NCI-H748 (cell line): Measurements from ENCODE around the gene RAB40C.

Experiments
- DNase-seq: peaks from one replicate; lab custom pipeline; 2025; ENCODE audit not compliant: unreplicated experiment; lab: John Stamatoyannopoulos, UW

The RAB40C gene

DNA sequence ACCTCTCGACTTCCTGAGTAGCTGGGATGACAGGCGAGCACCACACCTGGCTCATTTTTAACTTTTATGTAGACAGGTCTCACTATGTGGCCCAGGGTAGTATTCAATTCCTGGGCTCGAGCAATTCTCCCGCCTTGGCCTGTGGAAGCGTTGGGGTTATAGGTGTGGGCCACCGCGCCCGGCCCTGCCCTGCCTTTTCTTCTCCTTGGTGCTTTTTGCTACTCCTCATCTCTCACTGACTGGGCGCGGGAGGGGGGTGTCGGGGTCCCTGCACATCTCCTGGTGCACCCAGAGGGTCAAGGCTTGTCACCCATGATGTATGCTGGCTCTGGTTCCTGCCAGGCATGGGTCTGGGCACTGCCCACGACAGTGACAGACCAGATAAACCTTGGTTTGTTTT is 54.7 kb downstream of the RAB40C start:
- no peak for DNase-seq

DNA sequence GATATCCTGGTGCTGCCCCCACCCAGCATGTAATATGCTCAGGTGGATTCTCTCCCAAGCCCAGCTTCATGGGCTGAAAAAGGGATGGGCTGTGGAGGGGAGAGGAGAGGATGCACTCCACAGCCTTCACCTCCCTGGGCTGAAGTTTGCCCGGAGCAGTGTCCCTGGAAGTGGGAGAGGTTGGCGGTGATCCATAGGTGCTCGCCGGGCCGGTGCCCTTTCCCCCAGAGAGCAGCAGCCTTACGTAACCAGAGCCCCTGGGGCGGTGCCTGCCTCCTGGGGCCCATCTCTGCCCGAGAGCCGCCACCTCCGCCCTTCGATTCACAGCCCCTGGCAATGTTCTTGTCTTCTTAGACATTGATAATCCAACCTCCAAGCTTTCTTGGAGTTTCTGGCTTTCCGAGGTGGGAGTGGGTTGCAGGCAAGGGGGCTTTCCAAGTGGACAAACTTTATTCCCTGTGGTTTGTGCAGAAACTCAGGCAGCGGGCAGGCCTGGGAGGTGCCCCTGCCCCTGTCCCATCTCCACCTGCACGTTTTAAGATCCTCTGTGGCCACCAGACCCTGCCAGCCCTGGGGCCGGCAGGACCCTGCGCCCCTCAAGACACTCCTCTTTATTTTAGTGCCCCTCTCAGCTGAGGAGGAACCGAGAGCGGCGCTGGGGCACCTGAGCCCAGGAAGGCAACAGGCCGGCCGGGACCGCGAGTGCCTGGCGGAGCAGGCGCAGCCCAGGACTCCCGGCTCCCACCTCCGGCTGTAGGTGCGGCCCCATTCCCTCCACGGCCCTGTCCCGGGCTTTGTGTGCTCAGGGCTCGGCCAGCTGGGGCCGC is 56.2 kb downstream of the RAB40C start:
- no peak for DNase-seq

DNA sequence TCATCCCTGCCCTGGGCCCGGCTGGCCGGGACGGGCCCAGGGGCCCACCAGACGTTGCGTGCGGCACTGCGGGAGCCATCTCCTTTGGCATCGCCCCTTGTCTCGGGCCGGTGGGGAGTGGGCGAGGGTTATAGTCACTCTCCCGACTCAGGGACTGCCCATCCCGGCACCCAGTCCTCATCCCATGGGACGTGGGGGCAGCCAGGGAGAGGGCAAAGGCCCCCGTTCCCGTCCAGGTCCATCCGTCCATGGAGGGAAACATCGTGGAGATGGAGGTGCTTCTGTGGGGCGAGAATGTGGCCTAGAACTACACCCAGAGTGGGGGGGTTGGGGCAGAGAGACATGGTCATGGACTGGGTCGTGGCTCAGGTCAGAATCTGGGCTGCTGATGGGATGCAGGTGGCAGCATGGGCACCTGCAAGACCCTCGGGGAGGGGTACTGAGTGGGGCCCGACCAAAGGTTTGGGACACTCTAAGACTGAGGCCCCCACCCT is 56.9 kb downstream of the RAB40C start:
- DNase-seq = no peak

DNA sequence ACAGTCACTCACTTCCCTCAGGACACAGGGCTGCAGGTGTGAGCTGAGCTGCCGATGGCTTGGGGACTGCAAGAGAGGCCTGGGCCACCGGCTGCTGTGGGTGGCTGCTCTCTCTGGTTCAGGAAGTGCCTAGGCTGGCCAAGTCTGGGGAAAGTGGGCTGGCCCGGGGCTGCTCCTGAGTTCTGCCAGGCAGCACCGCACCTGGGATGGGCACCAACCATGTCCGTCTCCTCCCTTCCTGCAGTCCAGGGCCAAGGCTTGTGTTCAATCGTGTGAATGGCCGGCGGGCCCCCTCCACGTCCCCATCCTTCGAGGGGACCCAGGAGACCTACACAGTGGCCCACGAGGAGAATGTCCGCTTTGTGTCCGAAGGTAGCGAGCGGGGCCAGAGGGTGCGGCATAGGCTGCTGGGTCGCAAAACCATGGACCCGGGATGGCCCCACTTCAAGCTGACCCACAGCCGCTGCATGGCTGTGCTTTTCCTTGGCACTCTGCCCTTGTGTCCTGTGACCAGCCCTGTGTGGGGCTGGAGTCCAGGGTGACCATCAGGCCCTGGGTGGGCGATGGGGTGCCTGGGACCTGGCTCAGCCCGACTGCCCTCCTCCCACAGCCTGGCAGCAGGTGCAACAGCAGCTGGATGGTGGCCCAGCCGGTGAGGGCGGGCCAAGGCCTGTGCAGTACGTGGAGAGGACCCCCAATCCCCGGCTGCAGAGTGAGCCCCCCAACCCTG is 57.5 kb downstream of the RAB40C start:
- no peak for DNase-seq

DNA sequence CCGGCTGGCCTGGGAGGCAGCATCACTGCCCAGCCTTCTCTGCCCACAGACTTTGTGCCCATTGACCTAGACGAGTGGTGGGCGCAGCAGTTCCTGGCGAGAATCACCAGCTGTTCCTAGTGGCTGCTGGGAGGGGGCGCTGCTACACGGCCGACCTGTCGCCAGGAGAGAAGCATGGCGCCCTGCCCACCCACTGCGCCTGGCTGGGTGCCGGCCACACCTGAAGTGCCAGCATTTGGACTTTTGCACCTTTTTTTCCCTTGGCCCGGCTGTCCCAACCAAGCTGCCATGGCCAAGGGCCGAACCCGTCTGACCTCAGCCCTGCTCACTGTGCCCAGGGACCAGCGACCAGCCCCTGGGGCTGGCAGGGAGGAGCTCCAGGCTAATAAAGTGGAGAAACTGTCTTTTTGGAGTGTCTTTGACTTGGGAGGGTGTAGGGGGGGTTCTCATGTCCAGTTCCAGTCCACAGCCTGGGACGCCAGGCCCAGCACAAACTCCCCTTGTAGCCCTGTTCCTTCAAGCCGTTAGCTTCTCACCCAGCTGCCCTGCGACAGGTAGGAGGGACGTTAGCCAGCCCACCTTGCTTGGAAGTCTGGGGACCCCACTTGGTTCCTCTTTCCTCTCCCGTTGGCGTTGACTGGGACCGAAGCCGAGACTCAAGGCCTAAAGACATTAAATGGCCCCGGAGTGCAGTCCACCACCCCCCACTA is 58.4 kb downstream of the RAB40C start:
- peak; percentile 56 for DNase-seq

DNA sequence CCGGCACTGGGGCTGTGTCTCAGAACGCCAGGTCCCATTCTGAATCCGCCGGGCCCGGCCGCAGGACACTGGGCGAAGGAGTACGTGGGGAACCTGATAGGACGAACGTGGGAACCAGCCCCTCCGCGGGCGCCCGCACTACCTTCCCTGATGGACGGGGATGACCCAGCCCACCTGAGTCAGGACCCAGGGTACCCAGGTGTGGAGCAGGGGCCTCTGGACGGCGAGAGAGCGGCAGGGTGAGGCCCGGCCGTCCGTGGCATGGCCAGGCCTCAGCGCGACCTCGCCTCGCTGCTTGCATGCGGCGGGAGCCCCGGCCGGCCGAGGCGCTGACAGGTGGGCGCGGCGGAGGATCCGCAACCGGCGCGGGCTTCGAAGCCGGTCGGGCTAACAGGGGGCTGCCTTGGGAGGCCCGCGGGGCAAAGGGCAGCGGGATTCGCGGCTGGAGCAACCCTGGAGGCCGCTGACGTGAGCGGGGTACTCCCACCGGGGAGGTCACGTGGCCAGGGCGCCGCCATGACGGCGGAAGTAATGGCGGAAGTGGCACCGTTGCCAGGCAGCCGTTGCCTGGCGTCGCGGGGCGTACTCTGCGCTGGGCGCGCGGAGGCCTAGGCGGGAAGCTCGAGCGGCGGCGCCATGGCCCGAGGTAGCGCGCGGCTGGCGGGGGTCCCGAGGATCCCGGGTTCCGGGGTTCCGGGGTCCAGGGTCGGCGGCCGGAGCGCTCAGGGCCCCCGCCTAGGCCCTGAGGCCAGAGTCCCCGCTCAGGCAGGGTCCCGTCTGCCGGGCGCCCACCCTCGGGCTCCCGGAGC is 59.1 kb downstream of the RAB40C start, which contains the start of gene WDR90:
Gene WDR90, plus strand, starts transcription at position 585 of the 809 bp plus-strand sequence. Its CDS starts 52 bp downstream, at position 637.
- DNase-seq = peak; percentile 91

DNA sequence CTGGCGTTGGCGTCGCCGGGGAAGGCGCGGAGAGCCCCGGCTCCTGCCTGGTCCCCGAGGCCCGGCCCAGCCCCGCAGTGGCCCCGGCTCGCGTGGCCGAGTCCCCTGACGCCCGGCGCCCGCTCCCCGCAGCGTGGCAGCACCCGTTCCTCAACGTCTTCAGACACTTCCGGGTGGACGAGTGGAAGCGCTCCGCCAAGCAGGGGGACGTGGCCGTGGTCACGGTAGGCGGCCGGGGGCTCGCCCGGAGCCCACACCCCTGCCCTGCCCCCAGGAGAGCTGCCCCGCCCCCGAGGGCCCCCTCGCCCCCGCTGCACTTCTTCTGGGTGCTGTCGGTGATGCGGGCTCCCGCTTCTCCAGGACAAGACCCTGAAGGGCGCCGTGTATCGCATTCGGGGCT is 59.8 kb downstream of the RAB40C start:
- peak; percentile 17 for DNase-seq

DNA sequence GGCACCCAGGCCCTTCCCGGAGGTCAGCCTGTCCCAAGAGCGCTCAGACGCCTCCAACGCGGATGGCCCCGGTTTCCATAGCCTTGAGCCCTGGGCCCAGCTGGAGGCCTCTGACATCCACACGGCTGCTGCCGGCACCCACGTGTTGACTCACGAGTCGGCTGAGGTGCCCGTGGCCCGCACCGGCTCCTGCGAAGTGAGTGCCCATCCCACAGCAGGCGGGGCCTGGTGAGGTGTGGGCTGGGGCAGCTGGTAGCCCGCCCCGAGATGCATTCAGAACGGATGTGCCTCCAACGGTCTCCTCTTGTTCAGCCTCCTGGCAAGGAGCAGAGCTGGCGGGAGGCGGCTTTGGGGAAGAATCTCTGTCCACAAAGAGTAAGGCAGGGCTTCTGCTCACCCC is 62.0 kb downstream of the RAB40C start:
- no peak for DNase-seq

DNA sequence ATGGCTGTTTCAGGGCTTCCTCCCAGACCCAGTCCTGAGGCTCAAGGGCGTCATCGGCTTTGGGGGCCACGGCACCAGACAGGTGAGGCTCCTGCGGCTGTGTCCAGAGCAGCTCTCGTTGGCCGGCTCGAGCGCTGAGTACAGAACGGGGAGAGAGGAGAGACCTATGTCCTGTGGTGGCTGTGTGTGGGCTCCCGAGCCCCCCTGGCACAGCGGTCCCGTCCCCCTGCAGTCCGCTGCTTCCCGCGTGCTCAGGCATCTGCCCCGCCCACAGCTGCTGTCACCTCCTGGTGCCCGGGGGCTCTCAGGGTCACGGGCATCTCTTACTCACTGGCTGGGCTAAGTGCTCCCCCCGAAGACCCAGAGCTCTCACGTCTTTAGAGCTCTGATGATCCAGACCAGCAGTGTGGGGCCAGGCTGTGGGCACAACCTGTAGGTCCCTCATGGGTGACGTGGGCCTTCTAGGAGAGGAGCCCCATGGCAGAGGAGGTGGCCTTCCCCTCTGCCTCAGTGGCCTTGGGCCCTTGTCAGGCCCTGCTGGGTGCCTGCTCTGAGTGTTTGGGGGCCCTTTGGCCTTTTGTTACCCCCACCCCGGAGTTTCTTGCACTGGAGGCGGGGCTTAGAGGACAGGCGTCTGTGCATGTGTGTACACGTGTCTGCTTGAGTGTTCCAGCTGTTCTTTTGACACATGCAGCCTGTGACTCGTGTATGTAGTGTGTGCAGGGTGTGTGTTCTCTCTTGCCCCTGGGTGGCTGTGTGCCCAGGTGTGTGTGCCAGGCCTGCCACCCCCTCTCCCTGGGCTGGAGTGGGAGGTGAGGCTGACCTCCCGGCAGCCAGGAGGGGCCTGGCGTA is 62.8 kb downstream of the RAB40C start:
- DNase-seq = no peak

DNA sequence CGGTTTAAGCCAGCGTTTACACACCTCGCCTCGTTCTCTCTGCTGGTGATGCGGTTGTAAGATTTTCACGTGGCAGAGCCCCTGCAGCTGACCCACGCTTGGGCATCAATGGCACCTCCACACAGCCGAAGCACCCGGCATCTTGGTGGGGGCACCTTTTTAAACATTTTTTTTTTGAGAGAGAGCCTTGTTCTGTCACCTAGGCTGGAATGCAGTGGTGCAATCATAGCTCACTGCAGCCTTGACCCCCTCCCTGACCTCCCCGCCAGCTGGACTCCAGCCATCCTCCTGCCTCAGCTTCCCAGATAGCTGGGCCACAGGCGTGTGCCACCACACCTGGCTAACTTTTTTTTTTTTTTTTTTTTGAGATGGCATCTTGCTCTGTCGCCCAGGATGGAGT is 64.2 kb downstream of the RAB40C start:
- DNase-seq = no peak

DNA sequence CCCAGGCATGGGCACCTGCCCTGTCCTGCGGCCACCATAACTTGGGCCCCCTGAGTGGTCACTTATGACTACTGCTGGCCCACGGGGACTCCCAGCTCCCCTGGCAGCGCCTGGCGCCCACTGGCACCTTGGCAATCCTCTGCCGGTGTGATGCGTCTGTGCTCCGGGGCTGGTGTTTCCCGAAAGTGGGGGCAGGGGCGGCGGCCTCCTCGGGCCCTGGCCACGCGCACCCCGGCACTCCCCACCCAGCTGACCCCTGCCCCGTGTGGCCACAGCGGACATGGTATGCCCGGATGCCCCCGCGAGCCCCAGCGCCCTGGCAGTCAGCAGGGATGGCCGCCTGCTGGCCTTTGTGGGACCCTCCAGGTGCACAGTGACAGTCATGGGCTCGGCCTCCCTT is 67.6 kb downstream of the RAB40C start:
- no peak for DNase-seq

DNA sequence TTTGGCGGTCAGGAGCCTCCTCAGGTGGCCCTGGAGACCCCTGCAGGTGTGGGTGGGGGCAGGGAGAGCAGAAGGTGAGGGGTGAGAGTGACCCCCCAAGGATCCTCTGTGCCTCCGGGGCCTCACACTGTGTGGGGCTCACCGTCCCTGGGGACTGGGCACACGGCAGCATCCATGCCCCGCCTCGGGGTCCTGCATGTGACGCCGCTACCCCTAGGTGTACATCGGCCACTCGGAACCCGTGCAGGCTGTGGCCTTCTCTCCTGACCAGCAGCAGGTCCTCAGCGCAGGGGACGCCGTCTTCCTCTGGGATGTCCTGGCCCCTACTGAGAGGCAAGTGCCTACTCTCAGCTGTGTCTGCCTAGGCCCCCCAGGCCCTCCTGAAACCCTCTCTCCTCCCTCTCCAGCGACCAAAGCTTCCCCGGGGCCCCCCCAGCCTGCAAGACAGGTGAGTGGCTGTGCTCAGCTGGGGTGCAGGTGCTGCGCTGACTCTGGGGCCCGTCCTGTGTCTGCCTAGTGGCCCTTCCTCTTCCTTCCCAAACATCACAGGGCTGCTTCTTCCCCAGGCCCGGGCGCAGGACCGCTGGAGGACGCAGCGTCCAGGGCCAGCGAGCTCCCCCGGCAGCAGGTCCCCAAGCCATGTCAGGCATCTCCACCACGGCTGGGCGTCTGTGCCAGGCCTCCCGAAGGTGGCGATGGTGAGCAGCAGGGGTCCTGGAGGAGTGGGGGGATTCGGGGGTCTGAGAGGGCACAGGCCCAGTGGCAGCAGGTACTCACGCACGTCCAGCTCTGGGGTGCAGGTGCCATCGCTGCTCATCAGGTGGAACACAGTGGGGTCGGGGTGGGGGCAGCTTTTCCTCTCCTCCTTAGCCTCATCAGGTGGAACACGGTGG is 69.1 kb downstream of the RAB40C start:
- DNase-seq = no peak

DNA sequence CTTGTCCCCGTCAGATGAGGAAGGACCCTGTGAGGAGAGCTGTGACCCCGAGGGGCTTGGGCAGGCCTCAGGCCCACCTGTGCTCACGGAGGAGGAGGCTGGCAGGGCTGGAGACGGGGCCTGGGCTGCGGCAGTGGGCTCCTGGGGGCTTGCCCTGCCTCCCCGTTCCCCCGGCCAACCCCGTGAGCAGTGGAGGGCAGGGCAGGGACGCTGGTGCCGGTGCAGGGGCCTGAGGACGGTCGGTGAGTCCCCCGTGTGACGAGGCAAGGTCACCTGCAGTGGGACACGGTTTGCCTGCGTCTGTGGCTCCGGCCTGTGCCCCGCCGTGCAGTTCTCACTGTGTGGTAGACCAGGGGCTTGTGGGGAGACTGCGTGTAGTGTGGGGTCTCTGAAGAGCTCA is 69.8 kb downstream of the RAB40C start:
- no peak for DNase-seq

DNA sequence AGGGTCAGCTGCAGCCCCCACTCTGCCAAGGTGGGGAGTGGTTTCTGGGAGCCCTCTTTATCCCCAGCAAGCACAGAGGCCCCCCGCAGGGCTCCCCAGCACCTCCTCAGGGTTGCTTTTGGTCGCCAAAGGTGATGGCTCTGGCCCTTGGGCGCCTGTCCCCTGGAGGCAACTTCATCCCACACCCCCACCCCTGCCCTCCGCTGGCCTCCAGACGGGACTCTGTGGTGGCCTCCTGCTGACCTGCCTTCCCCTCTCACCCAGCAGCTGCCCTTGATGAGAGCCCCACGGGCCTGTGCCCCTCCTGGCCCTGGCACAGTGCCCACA is 70.2 kb downstream of the RAB40C start:
- DNase-seq = no peak

DNA sequence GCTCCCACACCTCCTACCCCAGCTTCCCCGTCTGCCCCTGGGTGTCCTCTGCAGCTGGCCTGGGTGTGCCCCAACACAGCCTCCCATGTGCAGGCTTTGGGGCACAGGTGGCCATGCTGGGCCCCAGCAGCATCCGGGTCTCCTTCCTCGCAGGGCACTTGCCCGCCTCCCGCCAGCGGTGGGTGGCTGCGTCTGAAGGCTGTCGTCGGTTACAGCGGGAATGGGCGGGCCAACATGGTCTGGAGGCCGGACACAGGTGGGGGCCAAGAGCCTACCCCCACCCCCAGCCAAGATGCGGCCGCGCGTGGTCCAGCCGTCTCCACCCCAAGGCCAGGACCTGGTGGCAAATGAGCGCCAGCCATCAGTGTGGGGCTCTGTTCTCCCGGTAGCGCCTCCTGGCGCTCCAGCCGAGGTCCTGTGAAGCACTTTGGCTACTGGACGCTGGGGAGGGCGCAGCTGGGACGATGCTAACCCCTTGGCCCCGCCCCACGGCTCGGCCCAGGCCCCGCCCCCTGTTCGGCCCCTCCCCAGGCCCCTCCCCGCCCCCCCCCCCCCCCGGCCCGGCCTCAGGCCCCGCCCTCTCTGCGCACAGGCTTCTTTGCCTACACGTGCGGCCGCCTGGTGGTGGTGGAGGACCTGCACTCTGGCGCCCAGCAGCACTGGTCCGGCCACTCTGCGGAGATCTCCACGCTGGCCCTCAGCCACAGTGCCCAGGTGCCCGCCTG is 70.8 kb downstream of the RAB40C start:
- peak; percentile 75 for DNase-seq

DNA sequence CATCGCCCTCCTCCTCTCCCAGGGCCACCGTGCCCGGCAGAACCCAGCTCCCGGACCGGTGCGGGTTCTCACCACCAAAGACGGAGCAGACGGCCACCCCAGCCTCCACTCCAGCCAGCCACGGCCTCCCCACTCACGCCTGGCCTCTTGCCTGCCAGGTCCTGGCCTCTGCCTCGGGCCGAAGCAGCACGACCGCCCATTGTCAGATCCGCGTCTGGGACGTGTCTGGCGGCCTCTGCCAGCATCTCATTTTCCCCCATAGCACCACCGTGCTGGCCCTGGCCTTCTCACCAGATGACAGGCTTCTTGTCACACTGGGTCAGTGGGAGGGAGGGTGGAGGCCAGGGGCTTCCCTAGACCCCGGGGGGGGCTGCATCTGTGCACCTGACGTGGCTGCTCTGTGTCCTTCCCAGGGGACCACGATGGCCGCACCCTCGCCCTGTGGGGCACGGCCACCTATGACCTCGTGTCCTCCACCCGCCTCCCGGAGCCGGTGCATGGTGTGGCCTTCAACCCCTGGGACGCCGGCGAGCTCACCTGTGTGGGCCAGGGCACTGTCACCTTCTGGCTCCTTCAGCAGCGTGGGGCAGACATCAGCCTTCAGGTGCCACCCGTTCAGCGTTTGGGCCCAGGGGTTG is 71.4 kb downstream of the RAB40C start:
- no peak for DNase-seq

DNA sequence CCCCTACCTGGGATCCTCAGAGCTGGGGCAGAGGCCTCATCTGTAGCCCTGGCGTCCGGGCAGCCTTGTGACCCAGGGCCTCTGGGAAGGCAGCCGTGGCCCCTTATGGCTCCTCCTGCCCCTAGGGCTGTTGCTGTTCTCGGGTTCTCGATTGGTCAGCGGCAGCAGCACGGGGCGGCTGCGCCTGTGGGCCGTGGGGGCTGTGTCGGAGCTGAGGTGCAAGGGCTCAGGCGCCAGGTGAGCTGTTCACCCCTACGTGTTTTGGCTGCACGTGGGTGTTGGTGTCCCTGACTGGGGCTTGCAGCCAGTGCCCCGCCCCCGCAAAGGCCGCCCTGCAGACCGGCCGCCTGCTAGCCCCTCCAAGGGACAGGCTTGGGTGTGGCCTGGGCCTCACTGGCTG is 72.2 kb downstream of the RAB40C start:
- no peak for DNase-seq

DNA sequence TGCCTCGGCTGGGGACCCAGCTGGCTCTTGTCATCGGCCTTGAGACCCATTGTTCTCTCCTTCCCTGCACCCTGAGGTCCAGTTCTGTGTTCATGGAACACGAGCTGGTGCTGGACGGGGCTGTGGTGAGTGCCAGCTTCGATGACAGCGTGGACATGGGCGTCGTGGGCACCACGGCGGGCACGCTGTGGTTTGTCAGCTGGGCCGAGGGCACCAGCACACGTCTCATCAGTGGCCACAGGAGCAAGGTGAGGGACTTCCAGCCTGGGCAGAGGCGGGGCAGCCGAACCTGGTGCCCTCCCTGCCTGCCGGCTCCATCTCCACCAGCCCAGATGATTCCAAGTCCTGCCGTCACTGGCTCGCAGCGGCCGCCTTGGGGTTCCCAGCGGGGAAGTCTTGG is 72.7 kb downstream of the RAB40C start:
- no peak for DNase-seq
